ENCODE measurements around the gene PCDH9.

- TF ChIP-seq EZH2 (IDR thresholded peaks at IDR 0.05; ENCODE audit: borderline replicate concordance, low read length) (no peak), CTCF (conservative IDR thresholded peaks at IDR 0.05 in 1 of 2, IDR thresholded peaks at IDR 0.05 in 1 of 2; ENCODE audit: extremely low read depth in 1 of 2, insufficient read depth in 1 of 2, low read depth in 1 of 2, low read length in 2 of 2) (no peak)
Observed at GRCh38 chr13:66378894-66379293, 851.2 kb downstream of the PCDH9 start.

Measured in mammary epithelial cell (primary cell).